Neural crest cell (in vitro differentiated cells): Measurements from ENCODE around the gene INPP4B. TPM values are rescaled to one million over a fixed set of nuclear protein-coding genes. Genes with fewer than 3 reads are reported as not detected.

Experiments
- DNase-seq: peaks from one replicate; pipeline ENCODE4 v3.0.0; 2021; ENCODE audit warnings: low read depth, mixed read lengths, low spot score
- H3K27ac Mint-ChIP-seq: one replicate; pipeline ENCODE4 v1.8.0; 2021; ENCODE audit warnings: mild to moderate bottlenecking, mixed read lengths; ENCODE audit not compliant: unreplicated experiment
- H3K27me3 Mint-ChIP-seq: 2 replicates; pipeline ENCODE4 v1.8.0; 2021; ENCODE audit warnings: low read depth, mild to moderate bottlenecking, mixed read lengths
- H3K36me3 Mint-ChIP-seq: 2 replicates; pipeline ENCODE4 v1.8.0; 2021; ENCODE audit warnings: low read depth, mild to moderate bottlenecking, mixed read lengths
- H3K4me1 Mint-ChIP-seq: 2 replicates; pipeline ENCODE4 v1.8.0; 2021; ENCODE audit warnings: mixed read lengths
- H3K4me3 Mint-ChIP-seq: one replicate; pipeline ENCODE4 v1.8.0; 2021; ENCODE audit warnings: mild to moderate bottlenecking, mixed read lengths
- H3K9me3 Mint-ChIP-seq: 2 replicates; pipeline ENCODE4 v1.8.0; 2021; ENCODE audit warnings: mixed read lengths
- total RNA-seq: library from RNA; stranded (reverse); gene quantifications from 2 replicates; pipeline ENCODE4 v1.2.1, GENCODE V29; 2021
- TF ChIP-seq, protein P1 (sequence below): fragments of 200-600 bp; sonication (generic); conservative IDR thresholded peaks from 2 replicates; pipeline ENCODE4 v1.5.0; 2021; ENCODE audit warnings: antibody characterized with exemption, mild to moderate bottlenecking

INPP4B gene
- total RNA-seq, 1 donor from 2014 or later = 7.3 TPM

DNA sequence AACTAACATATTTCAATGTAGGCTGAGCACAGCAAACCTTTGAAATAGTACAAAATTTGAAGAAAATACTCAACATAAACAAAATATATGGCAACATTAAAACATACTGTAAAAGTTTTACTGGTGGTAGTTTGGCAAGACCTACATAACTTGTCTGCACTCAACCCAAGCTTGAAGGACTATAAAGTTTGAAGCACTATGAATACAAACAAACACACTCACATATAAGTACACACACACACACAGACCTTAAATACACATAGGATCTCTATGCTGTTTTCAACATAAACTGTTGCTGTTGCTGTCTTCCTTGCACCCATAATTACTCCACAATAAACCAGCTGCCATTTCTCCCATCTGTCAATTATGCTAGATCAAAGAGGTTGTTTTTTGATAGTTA, 620.1 kb downstream of the INPP4B start:
- Mint-ChIP-seq H3K27me3 (no peaks in the 10 kb centered on the region), H3K4me1 (no peaks in the 10 kb centered on the region), H3K9me3 (no peaks in the 10 kb centered on the region), H3K27ac (no peak overlapping the region), H3K36me3 (no peaks in the 10 kb centered on the region), H3K4me3 (no peak overlapping the region)
- no peak for DNase-seq
- TF ChIP-seq, protein P1, sequence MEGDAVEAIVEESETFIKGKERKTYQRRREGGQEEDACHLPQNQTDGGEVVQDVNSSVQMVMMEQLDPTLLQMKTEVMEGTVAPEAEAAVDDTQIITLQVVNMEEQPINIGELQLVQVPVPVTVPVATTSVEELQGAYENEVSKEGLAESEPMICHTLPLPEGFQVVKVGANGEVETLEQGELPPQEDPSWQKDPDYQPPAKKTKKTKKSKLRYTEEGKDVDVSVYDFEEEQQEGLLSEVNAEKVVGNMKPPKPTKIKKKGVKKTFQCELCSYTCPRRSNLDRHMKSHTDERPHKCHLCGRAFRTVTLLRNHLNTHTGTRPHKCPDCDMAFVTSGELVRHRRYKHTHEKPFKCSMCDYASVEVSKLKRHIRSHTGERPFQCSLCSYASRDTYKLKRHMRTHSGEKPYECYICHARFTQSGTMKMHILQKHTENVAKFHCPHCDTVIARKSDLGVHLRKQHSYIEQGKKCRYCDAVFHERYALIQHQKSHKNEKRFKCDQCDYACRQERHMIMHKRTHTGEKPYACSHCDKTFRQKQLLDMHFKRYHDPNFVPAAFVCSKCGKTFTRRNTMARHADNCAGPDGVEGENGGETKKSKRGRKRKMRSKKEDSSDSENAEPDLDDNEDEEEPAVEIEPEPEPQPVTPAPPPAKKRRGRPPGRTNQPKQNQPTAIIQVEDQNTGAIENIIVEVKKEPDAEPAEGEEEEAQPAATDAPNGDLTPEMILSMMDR = no peak

DNA sequence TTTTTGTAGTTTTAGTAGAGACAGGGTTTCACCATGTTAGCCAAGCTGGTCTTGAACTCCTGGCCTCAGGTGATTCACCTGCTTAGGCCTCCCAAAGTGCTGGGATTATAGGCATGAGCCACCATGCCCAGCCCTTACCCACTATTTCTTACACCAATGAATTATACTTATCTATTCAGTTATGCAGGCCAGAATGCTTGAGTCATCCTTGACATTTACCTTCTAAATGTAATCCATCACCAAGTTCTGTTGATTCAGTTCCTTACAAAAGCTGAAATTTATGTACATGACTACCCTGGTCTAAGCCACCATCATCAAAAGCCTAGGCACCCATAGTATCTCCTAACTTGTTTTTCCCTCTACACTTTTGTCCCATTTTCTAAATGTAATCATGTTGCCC, 624.0 kb downstream of the INPP4B start:
- Mint-ChIP-seq H3K9me3 (no peaks in the 10 kb centered on the region), H3K27me3 (no peaks in the 10 kb centered on the region), H3K4me1 (no peaks in the 10 kb centered on the region), H3K27ac (no peak overlapping the region), H3K36me3 (no peaks in the 10 kb centered on the region), H3K4me3 (no peak overlapping the region)
- TF ChIP-seq, protein P1 = no peak
- no peak for DNase-seq

DNA sequence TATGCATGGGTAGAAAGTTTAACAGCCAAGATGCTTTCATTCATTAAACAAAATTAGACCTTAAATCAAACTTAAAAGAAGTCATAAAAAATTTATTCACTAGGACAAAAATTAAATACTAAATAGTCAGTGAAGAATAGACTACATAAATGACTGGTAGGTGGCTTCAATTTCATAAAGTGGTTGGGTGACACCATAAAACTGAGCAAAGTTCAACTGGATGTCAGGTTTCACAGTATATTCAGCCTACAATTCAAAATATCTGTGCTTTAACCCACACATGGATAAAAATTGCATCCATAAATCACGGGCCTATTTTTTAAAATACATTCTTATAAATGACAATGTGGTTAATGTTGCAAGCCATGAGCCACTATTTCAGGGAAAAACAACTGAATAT, 627.4 kb downstream of the INPP4B start:
- H3K27me3 Mint-ChIP-seq = no peaks in the 10 kb centered on the region
- TF ChIP-seq, protein P1 = no peak
- H3K4me1 Mint-ChIP-seq = no peaks in the 10 kb centered on the region
- H3K4me3 Mint-ChIP-seq = no peak overlapping the region
- DNase-seq = no peak
- no peaks in the 10 kb centered on the region for H3K36me3 Mint-ChIP-seq
- no peak overlapping the region for H3K27ac Mint-ChIP-seq
- no peaks in the 10 kb centered on the region for H3K9me3 Mint-ChIP-seq

DNA sequence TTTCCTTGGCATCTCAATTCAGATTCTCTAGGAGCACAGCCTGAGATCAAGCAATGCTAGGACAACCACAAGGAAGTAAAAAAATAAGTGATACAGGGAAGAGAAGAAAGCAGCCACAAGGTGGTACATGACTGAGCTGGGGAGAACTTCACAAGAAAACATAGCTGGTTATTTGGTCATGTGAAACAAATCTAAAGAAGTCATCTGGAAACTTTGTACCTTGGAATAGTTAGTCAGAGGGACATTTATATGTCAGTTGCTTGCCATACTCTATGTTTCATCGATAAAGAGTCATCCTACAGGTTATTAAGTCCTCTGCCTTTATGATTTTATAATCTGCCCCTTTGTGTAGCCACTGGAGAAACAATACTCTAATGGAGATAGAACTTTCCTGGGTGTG, 634.7 kb downstream of the INPP4B start:
- H3K27me3 Mint-ChIP-seq = no peaks in the 10 kb centered on the region

DNA sequence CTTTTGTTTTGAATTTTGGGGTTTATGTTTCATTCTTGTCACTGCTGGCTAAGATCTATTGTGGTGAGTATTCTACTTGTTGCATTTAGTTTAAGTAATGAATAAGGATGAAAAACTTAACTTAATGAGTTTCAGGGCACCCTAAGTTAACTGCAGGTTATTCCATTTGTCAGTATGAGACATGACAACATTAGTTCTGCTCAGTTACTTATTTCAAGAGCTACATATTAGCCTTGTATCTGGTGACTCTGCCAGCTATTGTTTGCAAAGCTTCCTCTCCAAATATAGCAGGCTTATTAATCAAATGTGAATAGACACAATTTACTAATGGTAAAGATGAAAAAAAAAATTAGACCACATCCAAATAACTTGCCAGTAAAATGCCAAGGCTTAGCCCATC, 642.6 kb downstream of the INPP4B start:
- TF ChIP-seq, protein P1 = no peak
- Mint-ChIP-seq H3K4me1 (no peaks in the 10 kb centered on the region), H3K36me3 (no peaks in the 10 kb centered on the region), H3K27ac (no peak overlapping the region), H3K4me3 (no peak overlapping the region), H3K9me3 (no peaks in the 10 kb centered on the region), H3K27me3 (no peaks in the 10 kb centered on the region)
- DNase-seq = no peak

More for the DNA sequence above, 634.7 kb downstream of the INPP4B start:
- H3K36me3 Mint-ChIP-seq = no peaks in the 10 kb centered on the region
- no peak overlapping the region for H3K4me3 Mint-ChIP-seq
- no peaks in the 10 kb centered on the region for H3K9me3 Mint-ChIP-seq
- TF ChIP-seq, protein P1 = no peak
- no peak for DNase-seq
- no peaks in the 10 kb centered on the region for H3K4me1 Mint-ChIP-seq
- H3K27ac Mint-ChIP-seq = no peak overlapping the region
